Stimulated activated CD4-positive, alpha-beta T cell treated with anti-CD3 and anti-CD28 coated beads, TNF-alpha, amount 100 ng/mL, for 48 hours (primary cell): Measurements from ENCODE around the gene ACTR2.
"Not testable (repeated sequence)": the region's sequence is repeated elsewhere in the genome, so short reads cannot be mapped to it uniquely, and the experiment has no call there.

ENCODE experiments used
- DNase-seq, 3 donors: peaks; one replicate each; pipeline ENCODE4 v3.0.0-alpha.2; 2020; ENCODE audit warnings: low read depth in 3 of 3

Gene ACTR2

GRCh38 chr2:65313126-65313953 is 85.7 kb downstream of the ACTR2 start:
- DNase-seq: no peak

DNA sequence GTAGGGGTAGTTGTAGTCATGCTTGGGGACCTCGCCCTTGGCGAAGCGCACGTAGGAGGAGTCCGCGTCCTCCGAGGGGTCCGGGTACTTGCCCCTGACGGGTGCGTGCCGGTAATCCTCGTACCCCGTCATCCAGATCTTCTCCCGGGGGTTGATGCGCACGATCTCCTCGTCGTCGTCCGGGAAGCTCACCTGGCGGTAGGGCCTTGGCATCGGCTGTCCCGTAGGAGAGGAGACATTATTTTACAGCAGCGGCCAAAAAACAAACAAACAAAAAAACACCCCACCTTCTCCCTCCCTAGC is 86.3 kb downstream of the ACTR2 start:
- DNase-seq: no peak

GRCh38 chr2:65314801-65315441 is 87.3 kb downstream of the ACTR2 start:
- DNase-seq: no peak

DNA sequence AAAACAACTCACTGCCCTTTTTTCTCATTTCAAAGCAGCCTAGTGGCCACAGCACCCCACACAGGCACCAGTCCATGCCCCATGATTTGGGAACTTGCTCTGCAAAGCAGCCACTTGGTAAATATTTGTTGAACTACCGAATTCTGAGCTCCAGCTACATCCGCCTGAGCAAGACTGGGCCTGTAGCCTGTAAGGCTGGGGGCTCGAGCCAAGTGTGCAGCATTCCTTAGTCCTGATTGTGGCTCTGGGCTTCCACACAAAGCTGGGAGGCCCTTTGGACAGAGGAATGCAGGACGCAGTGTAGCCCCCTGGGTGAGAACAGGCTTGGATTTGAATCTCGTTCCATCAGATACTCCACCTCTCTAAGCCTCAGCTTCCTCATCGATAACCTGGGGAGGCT is 88.4 kb downstream of the ACTR2 start:
- DNase-seq: no peak

- not testable (repeated sequence) for DNase-seq
Measured at GRCh38 chr2:65317351-65317750, 89.7 kb downstream of the ACTR2 start.

- no peak for DNase-seq
Measured at GRCh38 chr2:65317841-65318240, 90.2 kb downstream of the ACTR2 start.

- no peak for DNase-seq
Measured at GRCh38 chr2:65319072-65319673, 91.5 kb downstream of the ACTR2 start.

GRCh38 chr2:65319674-65320041 is 92.0 kb downstream of the ACTR2 start:
- DNase-seq: no peak

GRCh38 chr2:65320042-65320725 is 92.6 kb downstream of the ACTR2 start:
- DNase-seq: no peak
